GM21576 (cell line): ENCODE data around the gene NUP98.
"Not testable (repeated sequence)": the region's sequence is repeated elsewhere in the genome, so short reads cannot be mapped to it uniquely, and the experiment has no call there.

Source experiments
- ATAC-seq: cut with Tn5 transposase; IDR thresholded peaks from one replicate; pipeline ENCODE4 v1.9.1; 2021; ENCODE audit warnings: mild to moderate bottlenecking, moderate library complexity; ENCODE audit not compliant: unreplicated experiment

The NUP98 gene

GRCh38 chr11:3827434-3828186 is 30.3 kb upstream of the NUP98 start:
- ATAC-seq, result no peak

GRCh38 chr11:3826721-3827120 is 29.4 kb upstream of the NUP98 start:
- ATAC-seq, result no peak

- no peak for ATAC-seq
Observed at GRCh38 chr11:3825473-3826154, 28.3 kb upstream of the NUP98 start.

- ATAC-seq, result peak; percentile 82
Observed at GRCh38 chr11:3824714-3825472, 27.5 kb upstream of the NUP98 start.

GRCh38 chr11:3823762-3824506 is 26.6 kb upstream of the NUP98 start:
- no peak for ATAC-seq

- no peak for ATAC-seq
Observed at GRCh38 chr11:3823303-3823702, 25.9 kb upstream of the NUP98 start.

- ATAC-seq, result no peak
Observed at GRCh38 chr11:3822312-3822711, 25.0 kb upstream of the NUP98 start.

GRCh38 chr11:3820971-3821370 is 23.6 kb upstream of the NUP98 start:
- no peak for ATAC-seq

- ATAC-seq, result no peak
Observed at GRCh38 chr11:3817181-3817800, 19.9 kb upstream of the NUP98 start.

GRCh38 chr11:3816673-3817072 is 19.3 kb upstream of the NUP98 start:
- no peak for ATAC-seq

- ATAC-seq, result no peak
Observed at GRCh38 chr11:3815845-3816244, 18.5 kb upstream of the NUP98 start.

- not testable (repeated sequence) for ATAC-seq
Observed at GRCh38 chr11:3814832-3815231, 17.5 kb upstream of the NUP98 start.

- no peak for ATAC-seq
Observed at GRCh38 chr11:3810951-3811350, 13.6 kb upstream of the NUP98 start.

- ATAC-seq, result no peak
Observed at GRCh38 chr11:3810446-3810845, 13.1 kb upstream of the NUP98 start.

- no peak for ATAC-seq
Observed at GRCh38 chr11:3809624-3809928, 12.2 kb upstream of the NUP98 start.

- ATAC-seq, result peak; percentile 72
Observed at GRCh38 chr11:3808861-3809623, 11.7 kb upstream of the NUP98 start.

- ATAC-seq, result peak; percentile 49
Observed at GRCh38 chr11:3807909-3808860, 10.8 kb upstream of the NUP98 start, which contains the start of gene PGAP2. Gene PGAP2, plus strand, starts transcription at chr11:3808560. Its CDS starts 2,700 bp downstream, at chr11:3811260.

GRCh38 chr11:3803726-3804495 is 6.6 kb upstream of the NUP98 start:
- ATAC-seq, result no peak
